GM23248 (cell line): ENCODE data around the gene TEX51. TPM values are rescaled to one million over a fixed set of nuclear protein-coding genes. Genes with fewer than 3 reads are reported as not detected.

Experiments
- DNase-seq: peaks from one replicate; pipeline ENCODE4 v3.0.0-alpha.2; 2015
- H2AFZ ChIP-seq: fragments of 200-600 bp; sonication (generic); 2 replicates; pipeline ENCODE4 v1.6.1; 2016; ENCODE audit warnings: antibody characterized with exemption
- H3F3A ChIP-seq: fragments of 200-600 bp; sonication (generic); 2 replicates; pipeline ENCODE4 v1.6.1; 2016; ENCODE audit warnings: mild to moderate bottlenecking, antibody characterized with exemption, mixed run types; ENCODE audit not compliant: insufficient read depth
- H3K27ac ChIP-seq: fragments of 200-600 bp; sonication (generic); 2 replicates; pipeline ENCODE4 v1.5.1; 2016; ENCODE audit warnings: mild to moderate bottlenecking
- H3K27me3 ChIP-seq: fragments of 200-600 bp; sonication (generic); replicated peaks from 2 replicates; pipeline ENCODE4 v1.6.1; 2016; ENCODE audit warnings: mild to moderate bottlenecking; ENCODE audit not compliant: insufficient read depth
- H3K36me3 ChIP-seq: fragments of 200-600 bp; sonication (generic); 2 replicates; pipeline ENCODE4 v1.6.1; 2016; ENCODE audit warnings: low read depth, mild to moderate bottlenecking
- H3K4me1 ChIP-seq: fragments of 200-600 bp; sonication (generic); 2 replicates; pipeline ENCODE4 v1.6.1; 2016; ENCODE audit warnings: mild to moderate bottlenecking; ENCODE audit not compliant: insufficient read depth
- H3K4me2 ChIP-seq: fragments of 200-600 bp; sonication (generic); one replicate; pipeline ENCODE4 v1.6.1; 2016; ENCODE audit warnings: mild to moderate bottlenecking; ENCODE audit not compliant: unreplicated experiment
- H3K4me3 ChIP-seq: fragments of 200-600 bp; sonication (generic); 2 replicates; pipeline ENCODE4 v1.5.1; 2016; ENCODE audit warnings: mild to moderate bottlenecking
- H3K79me2 ChIP-seq: fragments of 200-600 bp; sonication (generic); 2 replicates; pipeline ENCODE4 v1.6.1; 2016; ENCODE audit warnings: mild to moderate bottlenecking; ENCODE audit not compliant: insufficient read depth
- H3K9ac ChIP-seq: fragments of 200-600 bp; sonication (generic); 2 replicates; pipeline ENCODE4 v1.6.1; 2016; ENCODE audit warnings: mild to moderate bottlenecking
- H3K9me2 ChIP-seq: fragments of 200-600 bp; sonication (generic); 2 replicates; pipeline ENCODE4 v1.6.1; 2016; ENCODE audit warnings: mixed run types, mild to moderate bottlenecking, moderate library complexity; ENCODE audit not compliant: insufficient read depth
- H3K9me3 ChIP-seq: fragments of 200-600 bp; sonication (generic); one replicate; pipeline ENCODE4 v1.6.1; 2017; ENCODE audit warnings: low read depth
- H4K20me1 ChIP-seq: fragments of 200-600 bp; sonication (generic); 2 replicates; pipeline ENCODE4 v1.6.0; 2016; ENCODE audit not compliant: insufficient read depth
- EZH2 ChIP-seq: fragments of 200-600 bp; sonication (generic); IDR thresholded peaks from 2 replicates; pipeline ENCODE4 v1.6.1; 2018; ENCODE audit warnings: antibody characterized with exemption, mild to moderate bottlenecking; ENCODE audit not compliant: insufficient read depth, poor library complexity, severe bottlenecking
- EZH2phosphoT487 ChIP-seq: fragments of 200-600 bp; sonication (generic); IDR thresholded peaks from 2 replicates; pipeline ENCODE4 v1.6.1; 2018; ENCODE audit warnings: antibody characterized with exemption, moderate library complexity, mild to moderate bottlenecking, low read depth; ENCODE audit not compliant: insufficient read depth
- WGBS, 2 experiments: methylation state at CpG; one replicate each; pipeline ENCODE4 v1.1.6; 2015 to 2017; ENCODE audit warnings: low lambda C conversion rate in 2 of 2, low coverage in 1 of 2; ENCODE audit errors: missing lambda C conversion rate in 2 of 2; 5-methylcytosine and 5-hydroxymethylcytosine counted together
- in situ Hi-C: fragments of 300-500 bp; cut with MboI; formaldehyde crosslinking; loops from 2 replicates; pipeline ENCODE4 v1.15.0; 2020
- polyA plus RNA-seq: library from polyadenylated mRNA; unstranded; fragments of >200 nt; fragmentation: Nextera tagmentation; extraction: Ambion mirVana; gene quantifications from 2 replicates; pipeline ENCODE4 v1.2.1, GENCODE V29; 2016
- total RNA-seq: library from RNA; depleted of rRNA; stranded (reverse); fragments of >200 nt; shearing (Covaris generic); gene quantifications from 2 replicates; pipeline ENCODE4 v1.2.3, GENCODE V29; 2014

The TEX51 gene
- total and polyA plus RNA-seq, 2 experiments from 2014 or later: not detected

- no peak overlapping the region for H3K9ac ChIP-seq
- H3F3A ChIP-seq: no peaks in the 10 kb centered on the region
- H3K4me1 ChIP-seq: no peaks in the 10 kb centered on the region
- DNase-seq: no peak
- 19 to 28% methylated on average over 10 of the region's 10 CpGs for WGBS, 2 experiments
- H3K9me2 ChIP-seq: no peaks in the 10 kb centered on the region
- TF ChIP-seq EZH2phosphoT487 (no peak), EZH2 (no peak)
- H3K79me2 ChIP-seq: no peaks in the 10 kb centered on the region
- no peak overlapping the region for H3K27ac ChIP-seq
- peaks cover 7% of the 10 kb centered on the region; the same call in 1 of the 2 replicates for H3K27me3 ChIP-seq
- in situ Hi-C loops: no loop called here
- no peaks in the 10 kb centered on the region for H3K36me3 ChIP-seq
- H3K4me2 ChIP-seq: no peak overlapping the region
- no peak overlapping the region for H2AFZ ChIP-seq
- no peaks in the 10 kb centered on the region for H3K9me3 ChIP-seq
- H4K20me1 ChIP-seq: no peaks in the 10 kb centered on the region
- no peak overlapping the region for H3K4me3 ChIP-seq
These were observed 6.8 kb upstream of the TEX51 start for GRCh38 chr2:126891681-126892500.

GRCh38 chr2:126893153-126893552, 5.5 kb upstream of the TEX51 start:
- Histone ChIP-seq H3K4me1 (no peaks in the 10 kb centered on the region), H4K20me1 (no peaks in the 10 kb centered on the region), H3K9me3 (no peaks in the 10 kb centered on the region), H3K79me2 (no peaks in the 10 kb centered on the region), H3K27me3 (peaks cover 2% of the 10 kb centered on the region; the same call in 1 of the 2 replicates), H3K4me3 (no peak overlapping the region), H3F3A (no peaks in the 10 kb centered on the region), H3K36me3 (no peaks in the 10 kb centered on the region), H3K4me2 (no peak overlapping the region), H2AFZ (no peak overlapping the region), H3K9me2 (no peaks in the 10 kb centered on the region), H3K9ac (no peak overlapping the region), H3K27ac (no peak overlapping the region)
- no peak for TF ChIP-seq EZH2
- TF ChIP-seq EZH2phosphoT487: no peak
- in situ Hi-C loops: no loop called here
- no peak for DNase-seq
- WGBS, 2 experiments: 45 to 52% methylated on average over 4 of the region's 4 CpGs

DNA sequence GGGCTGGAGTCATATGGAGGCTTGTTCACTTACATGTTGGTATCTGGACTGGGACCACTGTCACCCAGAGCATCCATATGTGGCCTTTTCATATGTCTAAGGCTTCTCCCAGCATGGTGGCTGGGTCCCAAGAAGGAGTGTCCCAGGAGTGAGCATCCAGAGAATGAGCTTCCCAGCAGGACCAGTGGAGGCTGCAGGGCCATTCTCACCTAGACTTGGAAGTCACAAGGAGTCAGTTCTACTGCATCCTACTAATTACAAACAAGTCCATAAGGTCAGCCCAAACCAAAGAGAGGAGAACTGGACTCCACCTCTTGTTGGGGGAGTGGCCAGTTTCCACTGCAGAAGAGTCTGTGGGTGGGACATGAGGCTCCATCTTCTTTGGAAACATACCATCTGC, 5.1 kb upstream of the TEX51 start:
- H2AFZ ChIP-seq: no peak overlapping the region
- no peaks in the 10 kb centered on the region for H3K4me1 ChIP-seq
- H3F3A ChIP-seq: no peaks in the 10 kb centered on the region
- TF ChIP-seq EZH2 (no peak), EZH2phosphoT487 (no peak)
- no peak for DNase-seq
- H3K79me2 ChIP-seq: no peaks in the 10 kb centered on the region
- no peaks in the 10 kb centered on the region for H3K9me3 ChIP-seq
- peaks cover 3% of the 10 kb centered on the region; the same call in 1 of the 2 replicates for H3K27me3 ChIP-seq
- no peaks in the 10 kb centered on the region for H4K20me1 ChIP-seq
- no peak overlapping the region for H3K4me3 ChIP-seq
- H3K4me2 ChIP-seq: no peak overlapping the region
- H3K27ac ChIP-seq: no peak overlapping the region
- H3K9me2 ChIP-seq: no peaks in the 10 kb centered on the region
- no peaks in the 10 kb centered on the region for H3K36me3 ChIP-seq
- in situ Hi-C loops: no loop called here
- H3K9ac ChIP-seq: no peak overlapping the region

DNA sequence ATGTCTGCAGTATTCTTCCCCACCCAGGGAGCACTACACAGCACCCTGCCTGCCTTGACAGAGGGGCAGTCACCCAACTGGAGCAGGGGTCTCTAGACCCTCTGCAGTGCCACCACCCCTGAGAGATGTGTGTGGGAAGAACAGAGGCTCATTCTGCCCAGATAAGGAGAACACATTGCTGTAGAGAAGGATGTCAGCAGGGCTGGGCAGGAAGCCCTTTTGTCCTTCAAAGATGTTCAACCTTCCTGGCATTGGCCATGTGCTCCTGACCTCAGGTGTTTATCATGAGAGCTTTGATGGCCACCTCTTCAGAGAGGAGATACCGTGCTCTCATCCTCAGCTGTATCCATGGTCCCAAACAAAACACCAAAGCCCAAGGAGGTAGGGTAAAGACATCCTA, 4.6 kb upstream of the TEX51 start:
- TF ChIP-seq EZH2phosphoT487 (no peak), EZH2 (no peak)
- H3K9me3 ChIP-seq: no peaks in the 10 kb centered on the region
- H3K9ac ChIP-seq: no peak overlapping the region
- in situ Hi-C loops: no loop called here
- no peak overlapping the region for H3K4me3 ChIP-seq
- no peaks in the 10 kb centered on the region for H3K36me3 ChIP-seq
- H3F3A ChIP-seq: no peaks in the 10 kb centered on the region
- WGBS, 2 experiments: 0 to 21% methylated on average over 1 of the region's 1 CpG
- H3K4me1 ChIP-seq: no peaks in the 10 kb centered on the region
- H3K4me2 ChIP-seq: no peak overlapping the region
- H3K79me2 ChIP-seq: no peaks in the 10 kb centered on the region
- no peak overlapping the region for H2AFZ ChIP-seq
- no peaks in the 10 kb centered on the region for H4K20me1 ChIP-seq
- no peak overlapping the region for H3K27ac ChIP-seq
- no peaks in the 10 kb centered on the region for H3K9me2 ChIP-seq
- no peak for DNase-seq
- H3K27me3 ChIP-seq: peaks cover 3% of the 10 kb centered on the region; the same call in 1 of the 2 replicates
